ENCODE measurements around the gene GOLGA8T. TPM values are rescaled to one million over a fixed set of nuclear protein-coding genes. Genes with fewer than 3 reads are reported as not detected.
"Not testable (repeated sequence)": the region's sequence is repeated elsewhere in the genome, so short reads cannot be mapped to it uniquely, and the experiment has no call there.

Gene GOLGA8T
- polyA plus RNA-seq, 1 of the 3 experiments (the other 2 are of a cell fraction), result not detected

GRCh38 chr15:30185495-30185894, 50.6 kb downstream of the GOLGA8T start:
- H3K4me2 ChIP-seq; POLR2A ChIA-PET; H3K4me3 ChIP-seq (ENCODE audit: low read depth in 2 of 2, low read length in 1 of 2); H3K36me3 ChIP-seq (replicated peaks in 1 of 2; ENCODE audit: control insufficient read depth in 1 of 2, insufficient read depth in 2 of 2, low read length in 1 of 2); H3K27me3 ChIP-seq (ENCODE audit: insufficient read depth); H3K4me1 ChIP-seq (ENCODE audit: control insufficient read depth in 1 of 2, insufficient read depth in 2 of 2, low read depth in 1 of 2, low read length in 1 of 2); CTCF ChIA-PET; H3K9ac ChIP-seq; H3F3A ChIP-seq (replicated peaks; ENCODE audit: insufficient read depth); H4K20me1 ChIP-seq (ENCODE audit: insufficient read depth); H3K9me2 ChIP-seq; H2AFZ ChIP-seq (ENCODE audit: low read depth); H3K27ac ChIP-seq (ENCODE audit: low read depth in 2 of 2, low read length in 1 of 2); H3K9me3 ChIP-seq; H3K79me2 ChIP-seq (ENCODE audit: insufficient read depth); DNase-seq: not testable (repeated sequence)
- no CpG with 5 or more reads among the region's 7 CpGs for WGBS (ENCODE audit: low lambda C conversion rate)

- H4K20me1 ChIP-seq (ENCODE audit: insufficient read depth); H3K9me2 ChIP-seq; H3K4me2 ChIP-seq; H3K27ac ChIP-seq (ENCODE audit: low read depth in 2 of 2, low read length in 1 of 2); H3K9ac ChIP-seq; H3K4me3 ChIP-seq (ENCODE audit: low read depth in 2 of 2, low read length in 1 of 2); POLR2A ChIA-PET; H3K36me3 ChIP-seq (replicated peaks in 1 of 2; ENCODE audit: control insufficient read depth in 1 of 2, insufficient read depth in 2 of 2, low read length in 1 of 2); H3F3A ChIP-seq (replicated peaks; ENCODE audit: insufficient read depth); H3K79me2 ChIP-seq (ENCODE audit: insufficient read depth); CTCF ChIA-PET; DNase-seq; H2AFZ ChIP-seq (ENCODE audit: low read depth); H3K4me1 ChIP-seq (ENCODE audit: control insufficient read depth in 1 of 2, insufficient read depth in 2 of 2, low read depth in 1 of 2, low read length in 1 of 2); H3K27me3 ChIP-seq (ENCODE audit: insufficient read depth); H3K9me3 ChIP-seq: not testable (repeated sequence)
- 88% methylated on average over 2 of the region's 3 CpGs for WGBS (ENCODE audit: low lambda C conversion rate)
Measured at GRCh38 chr15:30187429-30187828, 52.6 kb downstream of the GOLGA8T start.

- WGBS (ENCODE audit: low lambda C conversion rate), result 85% methylated on average over 1 of the region's 1 CpG
- H3K9me2 ChIP-seq; H3K9me3 ChIP-seq; POLR2A ChIA-PET; H3K36me3 ChIP-seq (replicated peaks in 1 of 2; ENCODE audit: control insufficient read depth in 1 of 2, insufficient read depth in 2 of 2, low read length in 1 of 2); H4K20me1 ChIP-seq (ENCODE audit: insufficient read depth); H3K4me2 ChIP-seq; H3K27me3 ChIP-seq (ENCODE audit: insufficient read depth); H3K4me1 ChIP-seq (ENCODE audit: control insufficient read depth in 1 of 2, insufficient read depth in 2 of 2, low read depth in 1 of 2, low read length in 1 of 2); DNase-seq; H3K27ac ChIP-seq (ENCODE audit: low read depth in 2 of 2, low read length in 1 of 2); H2AFZ ChIP-seq (ENCODE audit: low read depth); H3F3A ChIP-seq (replicated peaks; ENCODE audit: insufficient read depth); H3K4me3 ChIP-seq (ENCODE audit: low read depth in 2 of 2, low read length in 1 of 2); H3K79me2 ChIP-seq (ENCODE audit: insufficient read depth); CTCF ChIA-PET; H3K9ac ChIP-seq: not testable (repeated sequence)
Measured at GRCh38 chr15:30189754-30190153, 54.9 kb downstream of the GOLGA8T start.

GRCh38 chr15:30191143-30191542, 56.3 kb downstream of the GOLGA8T start:
- H3K4me1 ChIP-seq (ENCODE audit: control insufficient read depth in 1 of 2, insufficient read depth in 2 of 2, low read depth in 1 of 2, low read length in 1 of 2); H3K4me2 ChIP-seq; DNase-seq; H3K79me2 ChIP-seq (ENCODE audit: insufficient read depth); POLR2A ChIA-PET; CTCF ChIA-PET; H3K27ac ChIP-seq (ENCODE audit: low read depth in 2 of 2, low read length in 1 of 2); H3K4me3 ChIP-seq (ENCODE audit: low read depth in 2 of 2, low read length in 1 of 2); H3K9me3 ChIP-seq; H3K9me2 ChIP-seq; H3K27me3 ChIP-seq (ENCODE audit: insufficient read depth); H3K9ac ChIP-seq; H4K20me1 ChIP-seq (ENCODE audit: insufficient read depth); H3K36me3 ChIP-seq (replicated peaks in 1 of 2; ENCODE audit: control insufficient read depth in 1 of 2, insufficient read depth in 2 of 2, low read length in 1 of 2); H3F3A ChIP-seq (replicated peaks; ENCODE audit: insufficient read depth); H2AFZ ChIP-seq (ENCODE audit: low read depth): not testable (repeated sequence)
- 22% methylated on average over 6 of the region's 23 CpGs for WGBS (ENCODE audit: low lambda C conversion rate)

GRCh38 chr15:30191639-30192038, 56.8 kb downstream of the GOLGA8T start:
- CTCF ChIA-PET; H3K9me3 ChIP-seq; H3K4me3 ChIP-seq (ENCODE audit: low read depth in 2 of 2, low read length in 1 of 2); H3K27me3 ChIP-seq (ENCODE audit: insufficient read depth); H3K27ac ChIP-seq (ENCODE audit: low read depth in 2 of 2, low read length in 1 of 2); H2AFZ ChIP-seq (ENCODE audit: low read depth); POLR2A ChIA-PET; H3K9ac ChIP-seq; H4K20me1 ChIP-seq (ENCODE audit: insufficient read depth); H3K4me2 ChIP-seq; H3K79me2 ChIP-seq (ENCODE audit: insufficient read depth); H3K4me1 ChIP-seq (ENCODE audit: control insufficient read depth in 1 of 2, insufficient read depth in 2 of 2, low read depth in 1 of 2, low read length in 1 of 2); H3K9me2 ChIP-seq; DNase-seq; H3F3A ChIP-seq (replicated peaks; ENCODE audit: insufficient read depth); H3K36me3 ChIP-seq (replicated peaks in 1 of 2; ENCODE audit: control insufficient read depth in 1 of 2, insufficient read depth in 2 of 2, low read length in 1 of 2): not testable (repeated sequence)
- 2% methylated on average over 8 of the region's 37 CpGs for WGBS (ENCODE audit: low lambda C conversion rate)

- H3K36me3 ChIP-seq (replicated peaks in 1 of 2; ENCODE audit: control insufficient read depth in 1 of 2, insufficient read depth in 2 of 2, low read length in 1 of 2); POLR2A ChIA-PET; H3K9me2 ChIP-seq; H3K9ac ChIP-seq; H3K4me2 ChIP-seq; H3K27ac ChIP-seq (ENCODE audit: low read depth in 2 of 2, low read length in 1 of 2); H2AFZ ChIP-seq (ENCODE audit: low read depth); DNase-seq; H4K20me1 ChIP-seq (ENCODE audit: insufficient read depth); CTCF ChIA-PET; H3F3A ChIP-seq (replicated peaks; ENCODE audit: insufficient read depth); H3K4me1 ChIP-seq (ENCODE audit: control insufficient read depth in 1 of 2, insufficient read depth in 2 of 2, low read depth in 1 of 2, low read length in 1 of 2); H3K79me2 ChIP-seq (ENCODE audit: insufficient read depth); H3K27me3 ChIP-seq (ENCODE audit: insufficient read depth); H3K4me3 ChIP-seq (ENCODE audit: low read depth in 2 of 2, low read length in 1 of 2); H3K9me3 ChIP-seq: not testable (repeated sequence)
- WGBS (ENCODE audit: low lambda C conversion rate), result 2% methylated on average over 20 of the region's 53 CpGs
Measured at GRCh38 chr15:30192119-30192745, 57.4 kb downstream of the GOLGA8T start.

GRCh38 chr15:30192892-30193291, 58.0 kb downstream of the GOLGA8T start:
- H3K9me3 ChIP-seq; H3F3A ChIP-seq (replicated peaks; ENCODE audit: insufficient read depth); POLR2A ChIA-PET; H3K27me3 ChIP-seq (ENCODE audit: insufficient read depth); H4K20me1 ChIP-seq (ENCODE audit: insufficient read depth); H3K9ac ChIP-seq; H3K4me1 ChIP-seq (ENCODE audit: control insufficient read depth in 1 of 2, insufficient read depth in 2 of 2, low read depth in 1 of 2, low read length in 1 of 2); H3K9me2 ChIP-seq; H3K4me2 ChIP-seq; H3K36me3 ChIP-seq (replicated peaks in 1 of 2; ENCODE audit: control insufficient read depth in 1 of 2, insufficient read depth in 2 of 2, low read length in 1 of 2); H2AFZ ChIP-seq (ENCODE audit: low read depth); CTCF ChIA-PET; H3K4me3 ChIP-seq (ENCODE audit: low read depth in 2 of 2, low read length in 1 of 2); H3K79me2 ChIP-seq (ENCODE audit: insufficient read depth); H3K27ac ChIP-seq (ENCODE audit: low read depth in 2 of 2, low read length in 1 of 2); DNase-seq: not testable (repeated sequence)
- no CpG with 5 or more reads among the region's 9 CpGs for whole genome bisulfite sequencing (ENCODE audit: low lambda C conversion rate)

Measured in SK-N-SH (cell line).